Liver (tissue), 9 donors: Measurements from ENCODE around the gene ABCB9. TPM values are rescaled to one million over a fixed set of nuclear protein-coding genes. Genes with fewer than 3 reads are reported as not detected.

Experiments
- DNase-seq: peaks from one replicate; pipeline ENCODE4 v3.0.0-alpha.2; 2017; ENCODE audit warnings: low spot score
- H3K27ac ChIP-seq, 2 donors: one replicate each; pipeline ENCODE4 v1.7.0; 2013; ENCODE audit warnings: inconsistent platforms in 2 of 2, low read length in 2 of 2, control low read depth in 1 of 2, low read depth in 1 of 2, mild to moderate bottlenecking in 1 of 2
- H3K27me3 ChIP-seq, 4 donors: one replicate each; pipeline versions ENCODE4 v1.6.1 to v1.7.0; 2013; ENCODE audit warnings: low read length in 3 of 4, inconsistent platforms in 1 of 4, mild to moderate bottlenecking in 1 of 4, moderate library complexity in 1 of 4; ENCODE audit not compliant: control insufficient read depth in 4 of 4, insufficient read depth in 4 of 4
- H3K36me3 ChIP-seq, 4 donors: one replicate each; pipeline versions ENCODE4 v1.6.1 to v1.7.0; 2013; ENCODE audit warnings: low read length in 3 of 4, mild to moderate bottlenecking in 3 of 4, low read depth in 1 of 4, moderate library complexity in 1 of 4; ENCODE audit not compliant: control insufficient read depth in 4 of 4, insufficient read depth in 3 of 4
- H3K4me1 ChIP-seq, 4 donors: one replicate each; pipeline versions ENCODE4 v1.6.1 to v1.7.0; 2013; ENCODE audit warnings: low read length in 3 of 4, mild to moderate bottlenecking in 3 of 4, moderate library complexity in 1 of 4; ENCODE audit not compliant: control insufficient read depth in 4 of 4, insufficient read depth in 4 of 4
- H3K4me3 ChIP-seq, 3 donors: one replicate each; pipeline versions ENCODE4 v1.6.1 to v1.7.0; 2013; ENCODE audit warnings: low read length in 3 of 3, control low read depth in 1 of 3, low read depth in 1 of 3, mild to moderate bottlenecking in 1 of 3
- H3K9ac ChIP-seq, 2 donors: one replicate each; pipeline ENCODE4 v1.7.0; 2013; ENCODE audit warnings: low read length in 2 of 2, mild to moderate bottlenecking in 2 of 2, moderate library complexity in 2 of 2, control low read depth in 1 of 2, low read depth in 1 of 2
- H3K9me3 ChIP-seq, 4 donors: one replicate each; pipeline versions ENCODE4 v1.6.1 to v1.7.0; 2013; ENCODE audit warnings: low read length in 3 of 4; ENCODE audit not compliant: control insufficient read depth in 4 of 4
- CTCF ChIP-seq: fragments of 150-350 bp; IDR thresholded peaks from 2 replicates; pipeline ENCODE4 v1.5.1; 2017; ENCODE audit warnings: improper control_type of control experiment, low read depth, low read length; ENCODE audit not compliant: missing input control
- FOXA1 ChIP-seq: IDR thresholded peaks from 2 replicates; pipeline ENCODE4 v1.6.1; 2016; ENCODE audit warnings: antibody characterized with exemption
- FOXA2 ChIP-seq: IDR thresholded peaks from 2 replicates; pipeline ENCODE4 v1.6.1; 2016; ENCODE audit warnings: antibody characterized with exemption
- GABPA ChIP-seq, 2 donors: IDR thresholded peaks in 1 of 2; conservative IDR thresholded peaks in 1 of 2; 2 replicates each; pipeline ENCODE4 v1.6.1; 2016; ENCODE audit warnings: antibody characterized with exemption in 2 of 2, mild to moderate bottlenecking in 1 of 2, moderate library complexity in 1 of 2
- MAX ChIP-seq: IDR thresholded peaks from 2 replicates; pipeline ENCODE4 v1.6.1; 2016; ENCODE audit warnings: antibody characterized with exemption
- NR2F2 ChIP-seq: IDR thresholded peaks from 2 replicates; pipeline ENCODE4 v1.6.1; 2016; ENCODE audit warnings: antibody characterized with exemption
- RAD21 ChIP-seq, 2 donors: IDR thresholded peaks; 2 replicates each; pipeline ENCODE4 v1.6.1; 2016; ENCODE audit warnings: antibody characterized with exemption in 2 of 2, mild to moderate bottlenecking in 2 of 2
- REST ChIP-seq: IDR thresholded peaks from 2 replicates; pipeline ENCODE4 v1.6.1; 2016; ENCODE audit warnings: antibody characterized with exemption, mild to moderate bottlenecking
- ZBTB33 ChIP-seq: IDR thresholded peaks from 2 replicates; pipeline ENCODE4 v1.6.1; 2016; ENCODE audit warnings: antibody characterized with exemption
- WGBS: extraction: QIAGEN DNeasy Blood & Tissue Kit; methylation state at CpG from one replicate; pipeline ENCODE4 v1.1.7; 2013; 5-methylcytosine and 5-hydroxymethylcytosine counted together
- polyA plus RNA-seq, 2 donors: library from polyadenylated mRNA; stranded (reverse) in 1 of 2; unstranded in 1 of 2; fragments of 200-250 nt in 1 of 2; fragments of >200 nt in 1 of 2; fragmentation: Nextera tagmentation in 1 of 2; extraction: Ambion mirVana in 1 of 2; gene quantifications; one replicate each; pipeline versions ENCODE4 v1.2.1 to v1.2.3, GENCODE V29; 2013 to 2015
- total RNA-seq, 2 donors: library from RNA; depleted of rRNA; stranded (reverse); fragments of >200 nt; gene quantifications; one replicate each; pipeline ENCODE4 v1.2.3, GENCODE V29; 2014
- donor health status: healthy.
- donor health status: healthy.
- donor health status: healthy.
- donor health status: healthy.
- donor health status: healthy.

ABCB9 gene
- total and polyA plus RNA-seq, 4 donors, result 0.29 to 3.3 (median 1.3) TPM

GRCh38 chr12:122937622-122938091, 28.6 kb downstream of the ABCB9 start (continued):
- TF ChIP-seq REST, result no peak

GRCh38 chr12:122935318-122935717, 30.9 kb downstream of the ABCB9 start:
- Histone ChIP-seq H3K27ac (no peak overlapping the region), H3K9me3 (no peaks in the 10 kb centered on the region), H3K4me3 (no peak overlapping the region), H3K9ac (no peak overlapping the region), H3K36me3 (no peaks in the 10 kb centered on the region), H3K27me3 (no peaks in the 10 kb centered on the region), H3K4me1 (peaks cover 0 to 3% (median 1%) of the 10 kb centered on the region in 4 donors)
- WGBS, result 93% methylated on average over 8 of the region's 8 CpGs
- DNase-seq, result no peak
- TF ChIP-seq NR2F2 (no peak), MAX (no peak), CTCF (no peak)

GRCh38 chr12:122934722-122935121, 31.5 kb downstream of the ABCB9 start:
- no peaks in the 10 kb centered on the region for H3K9me3 ChIP-seq
- no peak overlapping the region for H3K9ac ChIP-seq
- 77% methylated on average over 3 of the region's 3 CpGs for WGBS
- DNase-seq, result no peak
- no peak for TF ChIP-seq NR2F2
- no peak for TF ChIP-seq FOXA2
- TF ChIP-seq FOXA1, result no peak
- no peak for TF ChIP-seq RAD21 (IDR thresholded peaks at IDR 0.05)
- no peak for TF ChIP-seq ZBTB33
- no peak for TF ChIP-seq GABPA (IDR thresholded peaks at IDR 0.05 in 1 of 2, conservative IDR thresholded peaks at IDR 0.05 in 1 of 2)
- H3K27me3 ChIP-seq, result no peaks in the 10 kb centered on the region
- peaks cover 0 to 3% (median 1%) of the 10 kb centered on the region in 4 donors for H3K4me1 ChIP-seq
- H3K4me3 ChIP-seq, result no peak overlapping the region
- H3K27ac ChIP-seq, result no peak overlapping the region
- no peaks in the 10 kb centered on the region for H3K36me3 ChIP-seq
